ENCODE data around the gene IFI6.
"Not testable (repeated sequence)": the region's sequence is repeated elsewhere in the genome, so short reads cannot be mapped to it uniquely, and the experiment has no call there.

DNA sequence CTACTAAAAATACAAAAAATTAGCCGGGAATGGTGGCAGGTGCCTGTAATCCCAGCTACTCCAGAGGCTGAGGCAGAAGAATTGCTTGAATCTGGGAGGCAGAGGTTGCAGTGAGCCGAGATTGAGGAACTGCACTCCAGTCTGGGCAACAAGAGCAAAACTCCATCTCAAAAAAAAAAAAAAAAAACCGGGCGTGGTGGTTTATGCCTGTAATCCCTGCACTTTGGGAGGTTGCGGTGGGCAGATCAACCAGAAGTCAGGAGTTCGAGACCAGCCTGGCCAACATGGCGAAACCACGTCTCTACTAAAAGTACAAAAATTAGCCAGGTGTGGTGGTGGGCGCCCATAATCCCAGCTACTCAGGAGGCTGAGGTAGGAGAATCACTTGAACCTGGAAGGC lies 31.5 kb downstream of the IFI6 start:
- not testable (repeated sequence) for TF ChIP-seq CTCF, EP300, POLR2A (IDR thresholded peaks at IDR 0.05)
